H1 (cell line): ENCODE results near the gene ZNF423.

Source experiments
- CTCF ChIP-seq, 3 experiments: IDR thresholded peaks; 1 replicate in 2 of 3; 2 replicates in 1 of 3; pipeline versions ENCODE4 v1.5.1 to v1.6.1; 2011; ENCODE audit warnings: low read length in 3 of 3, mild to moderate bottlenecking in 3 of 3, inconsistent platforms in 2 of 3, low read depth in 1 of 3, moderate library complexity in 1 of 3; ENCODE audit not compliant: insufficient read depth in 1 of 3; ENCODE audit errors: control extremely low read depth in 1 of 3
- EGR1 ChIP-seq: IDR thresholded peaks from 2 replicates; pipeline ENCODE4 v1.6.1; 2011; ENCODE audit warnings: low read depth, low read length, borderline replicate concordance
- EP300 ChIP-seq, 2 experiments: IDR thresholded peaks; 1 replicate in 1 of 2; 2 replicates in 1 of 2; pipeline ENCODE4 v1.6.1; 2011 to 2012; ENCODE audit warnings: low read depth in 2 of 2, low read length in 2 of 2, mild to moderate bottlenecking in 2 of 2, borderline replicate concordance in 1 of 2, inconsistent platforms in 1 of 2, moderate library complexity in 1 of 2
- POLR2A ChIP-seq, 2 experiments: IDR thresholded peaks; 1 replicate in 1 of 2; 2 replicates in 1 of 2; pipeline ENCODE4 v1.6.1; 2011; ENCODE audit warnings: low read depth in 2 of 2, low read length in 2 of 2, mild to moderate bottlenecking in 2 of 2; ENCODE audit errors: control extremely low read depth in 1 of 2
- RFX5 ChIP-seq: IDR thresholded peaks from 2 replicates; pipeline ENCODE4 v1.6.1; 2011; ENCODE audit warnings: low read depth, low read length, improper control_type of control experiment, borderline replicate concordance
- SP4 ChIP-seq: IDR thresholded peaks from 2 replicates; pipeline ENCODE4 v1.6.1; 2012; ENCODE audit warnings: low read length, inconsistent platforms

DNA sequence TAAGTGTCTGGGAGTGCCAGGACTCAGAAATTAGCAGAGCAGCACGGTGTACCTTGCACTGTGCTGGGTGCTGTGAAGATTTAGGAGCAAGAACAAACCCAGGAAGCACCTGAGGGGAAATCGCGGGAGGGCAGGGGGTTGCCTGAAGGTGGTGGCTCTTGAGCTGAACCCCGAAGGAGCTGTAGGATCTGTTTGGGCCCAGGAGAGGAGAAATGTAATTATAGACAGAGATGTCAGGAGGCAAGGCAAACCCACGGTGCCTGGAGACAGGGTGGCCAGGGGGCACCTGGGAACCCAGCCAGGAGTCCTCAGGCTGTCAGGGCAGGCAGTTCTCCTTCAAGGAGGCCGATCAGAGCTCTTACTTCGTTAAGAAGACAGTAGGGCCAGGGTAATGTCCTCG, 373.2 kb downstream of the ZNF423 start:
- TF ChIP-seq POLR2A (IDR thresholded peaks at IDR 0.05; ENCODE audit: control extremely low read depth in 1 of 2, low read depth in 2 of 2, low read length in 2 of 2) (no peak), CTCF (IDR thresholded peaks at IDR 0.05; ENCODE audit: control extremely low read depth in 1 of 3, insufficient read depth in 1 of 3, low read depth in 1 of 3, low read length in 3 of 3) (no peak), EGR1 (no peak), SP4 (no peak), EP300 (IDR thresholded peaks at IDR 0.05; ENCODE audit: borderline replicate concordance in 1 of 2, low read depth in 2 of 2, low read length in 2 of 2) (no peak), RFX5 (no peak)
